GM21515 (cell line): ENCODE results near the gene TMEM86A.

Experiments used
- ATAC-seq: cut with Tn5 transposase; IDR thresholded peaks from one replicate; pipeline ENCODE4 v1.9.1; 2021; ENCODE audit not compliant: unreplicated experiment

Gene TMEM86A

DNA sequence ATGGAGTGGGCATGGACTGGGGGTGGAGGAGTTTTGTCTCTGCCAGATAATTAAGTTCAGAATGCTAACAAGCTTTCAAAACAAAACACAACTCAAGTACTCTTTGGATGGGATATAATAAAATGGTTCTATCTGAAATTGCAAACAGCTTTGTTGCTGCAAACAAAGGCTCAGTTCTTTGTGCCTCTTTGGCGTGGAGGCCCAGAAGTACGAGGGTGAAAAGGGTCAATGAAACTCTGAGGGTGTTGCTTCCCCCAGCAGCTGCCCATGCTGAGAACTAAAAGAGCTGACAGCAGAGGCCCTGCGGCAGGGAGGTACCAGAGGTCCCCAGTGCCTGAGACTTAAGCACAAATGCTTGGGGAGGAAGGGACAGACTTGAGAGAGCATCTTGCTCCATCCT, 53.9 kb downstream of the TMEM86A start:
- no peak for ATAC-seq

- ATAC-seq, result no peak
These were observed 55.7 kb downstream of the TMEM86A start for GRCh38 chr11:18754308-18754707.
